ENCODE data around the gene NOTCH1.

Gene NOTCH1

DNA sequence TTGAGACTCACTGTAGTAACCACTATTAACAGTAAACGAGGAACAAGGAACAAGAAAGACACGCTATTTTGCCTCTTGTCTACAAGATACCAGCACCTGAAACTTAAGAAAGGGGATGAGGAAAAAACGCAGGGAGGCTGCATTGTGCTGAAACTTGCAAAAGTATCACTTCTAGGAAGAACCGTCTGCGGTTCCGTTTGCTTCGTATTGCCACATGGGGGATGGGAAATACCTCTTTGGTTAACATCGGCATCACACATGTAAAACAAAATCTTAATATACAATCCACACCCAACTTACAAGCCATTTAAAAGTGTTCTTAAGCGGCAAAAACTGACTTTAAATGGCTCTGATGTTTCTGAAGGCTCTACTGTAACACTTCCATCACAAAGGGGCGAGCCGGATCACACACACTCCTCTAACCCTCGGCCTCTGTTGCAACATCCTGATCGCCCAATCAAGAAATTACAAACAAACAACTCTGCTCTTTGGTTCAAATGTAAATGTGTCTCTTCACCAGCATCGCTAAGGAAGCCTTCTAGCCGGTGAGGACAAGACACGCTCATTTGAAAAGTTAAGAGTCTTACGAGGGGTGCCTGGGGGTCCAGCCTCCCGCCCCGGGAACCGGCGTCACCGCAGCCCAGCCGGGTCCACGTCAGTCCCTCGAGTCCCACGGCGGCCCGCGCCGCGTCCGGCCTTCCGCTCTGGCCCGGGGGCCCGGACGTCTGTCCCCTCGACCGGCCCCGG lies 63.6 kb downstream of the NOTCH1 start:
- peak; percentile 73 for DNase-seq

DNA sequence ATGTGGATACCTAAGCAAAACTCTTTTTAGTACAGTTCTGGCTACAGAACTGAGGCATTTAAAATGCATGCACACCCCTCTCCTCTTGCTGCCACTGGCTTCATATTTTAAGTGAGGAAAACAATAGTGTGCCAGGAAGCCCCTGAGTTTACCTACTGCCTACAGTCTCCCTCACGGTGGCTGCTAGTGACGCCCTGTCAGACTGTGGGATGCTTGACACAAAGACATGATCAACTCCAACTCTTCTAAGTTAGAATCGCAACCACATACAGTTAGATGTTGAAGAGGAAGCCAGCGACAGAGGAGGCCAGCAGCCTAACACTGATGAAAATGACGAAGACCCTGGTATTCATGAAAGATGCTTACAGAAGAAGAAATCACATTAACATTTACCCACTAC lies 64.3 kb downstream of the NOTCH1 start:
- DNase-seq, result peak; percentile 22

- no peak for DNase-seq
Observed at GRCh38 chr9:136476369-136477150, 69.3 kb downstream of the NOTCH1 start.

- DNase-seq, result no peak
Observed at GRCh38 chr9:136474974-136475865, 70.6 kb downstream of the NOTCH1 start.

DNA sequence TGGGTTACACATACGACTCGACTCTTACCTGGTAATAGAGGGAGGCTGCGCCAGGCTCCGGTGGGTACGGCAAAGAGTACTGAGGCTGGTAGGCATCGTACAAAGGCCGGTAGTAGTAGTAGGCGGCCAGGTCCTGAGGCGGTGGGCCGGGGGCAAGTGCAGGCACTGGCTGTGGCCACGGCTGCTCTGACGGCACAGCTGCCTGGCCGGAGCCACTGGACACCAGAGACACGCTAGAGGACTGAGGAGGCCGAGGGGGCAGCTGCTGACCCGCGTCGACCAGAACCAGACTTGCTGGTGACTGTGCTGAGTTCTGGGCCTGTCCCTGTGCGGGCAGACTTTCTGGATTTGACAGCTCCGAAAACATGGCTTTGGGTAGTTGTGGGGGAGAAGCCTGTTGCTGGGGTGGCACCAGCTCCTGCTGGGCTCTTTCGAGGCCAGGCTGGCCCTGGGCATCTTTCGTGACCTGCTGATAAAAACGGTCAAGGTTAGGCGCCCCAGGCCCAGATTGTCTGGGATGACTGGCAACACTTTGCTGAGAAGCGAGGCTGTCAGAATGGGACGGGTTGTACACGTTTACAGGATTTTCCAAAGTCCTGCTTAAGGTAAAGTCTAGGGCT lies 71.7 kb downstream of the NOTCH1 start:
- DNase-seq, result no peak

GRCh38 chr9:136473354-136473721 lies 72.5 kb downstream of the NOTCH1 start:
- DNase-seq, result no peak

GRCh38 chr9:136472640-136473353 lies 73.1 kb downstream of the NOTCH1 start:
- no peak for DNase-seq

GRCh38 chr9:136471802-136472487 lies 73.9 kb downstream of the NOTCH1 start:
- no peak for DNase-seq

- DNase-seq, result no peak
Observed at GRCh38 chr9:136470792-136471469, 74.9 kb downstream of the NOTCH1 start.

DNA sequence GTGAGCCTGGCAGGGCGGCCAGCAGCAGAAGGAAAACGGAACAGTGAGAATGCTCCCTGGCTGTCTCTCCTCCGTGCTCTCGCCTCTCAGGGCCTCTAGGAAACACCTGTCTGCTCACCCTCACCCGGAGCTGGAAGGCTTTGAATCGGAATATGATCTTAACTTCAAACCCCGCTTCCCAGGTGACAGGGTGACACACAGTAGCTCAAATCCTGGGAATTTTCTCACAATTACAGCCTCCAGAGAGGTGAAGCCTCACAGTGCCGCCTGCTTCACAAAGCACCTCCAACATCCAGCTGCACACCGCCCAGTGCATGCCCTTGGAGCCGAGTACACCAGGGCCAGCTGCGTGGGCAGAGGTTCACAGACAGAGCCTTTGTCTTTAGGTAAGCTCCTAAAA lies 75.5 kb downstream of the NOTCH1 start:
- no peak for DNase-seq

DNA sequence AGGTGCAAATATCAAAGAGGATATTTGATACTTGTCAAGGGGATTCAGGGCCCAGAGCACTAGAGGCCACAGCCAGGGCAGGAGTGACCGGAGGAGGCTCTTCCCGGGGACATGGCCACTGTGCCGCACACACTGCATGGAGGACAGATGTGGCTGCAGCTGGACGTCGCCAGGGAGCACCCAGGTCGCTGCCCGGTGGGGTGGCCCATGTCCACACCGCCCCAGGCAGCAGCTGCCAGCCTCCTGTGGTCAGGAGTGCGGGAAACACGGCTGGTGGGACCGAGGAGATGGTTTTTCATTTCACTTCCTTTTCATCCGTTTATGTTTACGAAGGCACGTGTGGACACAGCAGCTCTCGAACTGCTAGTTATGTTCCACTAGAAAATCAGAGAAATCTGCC lies 78.1 kb downstream of the NOTCH1 start:
- DNase-seq, result no peak

GRCh38 chr9:136466155-136466541 lies 79.7 kb downstream of the NOTCH1 start:
- no peak for DNase-seq

DNA sequence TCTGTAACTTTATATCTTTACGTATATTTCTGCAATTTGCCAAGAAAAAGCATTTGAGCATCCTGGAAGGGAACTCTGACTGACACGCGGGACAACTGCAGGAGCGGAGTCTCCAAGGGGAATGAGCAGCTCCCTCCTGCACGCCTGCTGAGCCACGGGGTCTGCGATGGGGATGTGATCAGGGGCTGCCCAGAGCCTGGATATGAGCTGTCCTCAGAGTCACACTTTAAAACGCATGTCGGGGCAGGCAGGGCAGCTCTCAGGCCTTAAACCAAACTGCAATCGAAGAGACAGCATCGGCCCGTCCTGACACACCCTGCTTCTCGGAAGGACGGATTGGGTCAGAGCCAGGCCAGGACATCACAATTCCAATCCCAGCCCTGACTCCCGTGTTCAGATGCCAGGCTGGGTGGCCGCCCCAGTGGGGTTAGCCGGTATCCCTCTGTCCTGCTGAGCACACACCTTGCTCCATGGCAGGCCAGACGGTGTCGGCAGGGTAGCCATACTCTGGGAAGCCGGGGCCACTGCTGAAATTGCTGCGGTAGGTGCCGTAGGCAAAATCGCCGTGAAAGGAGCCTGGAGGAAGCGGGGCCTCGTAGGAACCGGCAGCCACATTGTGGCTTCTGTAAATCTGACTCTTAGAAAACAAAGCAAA lies 80.2 kb downstream of the NOTCH1 start:
- no peak for DNase-seq

GRCh38 chr9:136464241-136464640 lies 81.6 kb downstream of the NOTCH1 start:
- DNase-seq, result no peak

- no peak for DNase-seq
Observed at GRCh38 chr9:136463578-136463977, 82.3 kb downstream of the NOTCH1 start.

DNA sequence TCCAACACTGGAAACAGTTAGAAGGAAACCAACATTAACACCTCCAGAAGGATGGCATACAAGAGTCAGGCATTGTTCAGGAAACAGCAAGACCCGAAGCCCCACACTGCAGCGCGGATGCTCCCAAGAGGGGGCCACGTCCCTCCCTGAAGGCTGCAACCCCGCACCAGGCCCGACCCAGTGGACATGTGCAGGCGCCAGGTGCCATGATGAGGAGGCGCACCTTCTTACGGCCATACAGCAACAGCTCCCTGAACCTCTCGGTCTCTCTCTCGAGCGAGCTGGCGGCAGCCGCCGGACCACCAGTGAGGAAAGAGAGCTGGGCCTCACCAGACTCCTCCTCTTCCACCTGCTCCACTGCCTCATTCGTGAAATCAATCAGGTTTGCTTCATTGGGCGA lies 83.2 kb downstream of the NOTCH1 start:
- no peak for DNase-seq

GRCh38 chr9:136460772-136461325 lies 85.0 kb downstream of the NOTCH1 start:
- no peak for DNase-seq

- no peak for DNase-seq
Observed at GRCh38 chr9:136459425-136459824, 86.4 kb downstream of the NOTCH1 start.

DNA sequence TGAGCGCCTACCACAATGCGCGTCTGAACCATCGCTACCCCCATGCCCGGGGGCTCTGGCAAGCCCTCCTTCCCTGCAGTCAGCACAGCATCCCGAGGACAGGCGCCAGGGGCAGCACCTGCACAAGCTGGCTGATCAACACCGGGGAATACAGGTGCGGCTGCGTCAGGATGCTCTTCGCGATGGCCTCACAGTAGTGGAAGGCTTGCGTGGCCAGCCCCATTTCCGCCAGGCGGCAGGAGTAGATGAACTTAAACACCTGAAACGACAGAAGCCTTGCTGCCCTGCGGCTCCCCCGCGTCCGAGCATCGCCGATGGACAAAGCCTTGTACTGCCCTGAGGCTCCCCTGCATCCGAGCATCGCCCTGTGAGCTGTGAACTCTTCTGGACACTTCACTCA lies 88.5 kb downstream of the NOTCH1 start:
- DNase-seq, result no peak

DNA sequence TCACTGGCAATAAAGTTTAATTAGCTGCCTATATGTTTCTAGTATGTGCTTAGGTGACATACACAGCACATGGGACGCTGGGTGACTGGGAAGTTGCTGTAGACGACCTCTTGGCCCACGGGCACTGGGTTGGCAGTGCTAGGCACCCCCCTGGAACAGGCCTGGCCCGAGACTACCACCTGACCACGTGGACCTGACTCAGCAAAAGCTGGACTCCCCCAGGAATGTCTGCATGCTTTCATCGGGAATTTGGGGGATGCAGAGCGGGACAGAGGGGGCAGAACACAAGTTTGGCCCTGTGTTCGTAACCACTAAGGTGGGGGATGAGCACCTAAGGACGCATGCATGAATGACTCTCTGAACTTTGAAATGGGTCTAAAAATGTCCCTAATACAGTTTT lies 89.6 kb downstream of the NOTCH1 start:
- DNase-seq, result no peak
